SW 1271 (cell line): ENCODE measurements around the gene CHRNB1.

Experiments
- DNase-seq, 2 experiments: peaks; one replicate each; lab custom pipeline; 2025; lab: John Stamatoyannopoulos, UW

CHRNB1 gene

GRCh38 chr17:7414837-7415236, 30.0 kb upstream of the CHRNB1 start:
- DNase-seq: no peak

GRCh38 chr17:7415784-7416183, 29.1 kb upstream of the CHRNB1 start:
- DNase-seq: no peak

GRCh38 chr17:7416323-7416722, 28.5 kb upstream of the CHRNB1 start:
- no peak for DNase-seq

- no peak for DNase-seq
Observed at GRCh38 chr17:7417056-7417655, 27.7 kb upstream of the CHRNB1 start.

DNA sequence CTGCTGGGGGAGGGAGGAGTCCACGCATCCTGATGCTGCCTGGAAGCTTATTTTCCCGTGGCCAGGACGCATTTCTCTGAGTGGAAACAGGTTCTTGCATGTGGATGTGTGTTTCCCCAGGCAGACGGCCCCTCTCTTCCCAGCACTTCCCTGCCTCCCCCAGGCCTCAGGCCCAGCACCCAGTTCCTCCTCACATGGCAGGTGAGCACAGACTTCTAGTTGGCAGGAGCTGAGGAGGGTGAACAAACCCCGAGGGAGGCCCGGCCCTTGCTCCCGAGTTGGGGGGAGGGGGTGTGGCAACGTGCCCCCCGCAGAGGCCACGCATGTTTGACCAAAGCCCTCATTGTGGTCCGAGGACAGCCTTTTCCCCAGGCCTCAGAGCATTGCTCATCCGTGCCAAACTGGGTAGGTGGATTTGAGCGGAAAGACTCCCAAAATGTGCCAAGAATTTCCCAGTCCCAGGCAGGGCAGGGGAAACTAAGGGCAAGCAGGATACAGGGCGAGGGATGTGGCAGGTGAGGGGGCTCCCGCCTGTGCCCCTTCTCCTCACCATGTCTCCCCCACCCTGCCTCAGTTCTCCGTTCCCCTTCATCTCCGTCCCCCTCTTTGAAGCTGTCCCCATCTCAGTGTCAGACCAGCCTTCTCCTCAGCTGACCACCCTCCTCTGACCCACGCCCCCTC, 26.2 kb upstream of the CHRNB1 start:
- DNase-seq: no peak

- DNase-seq: no peak
Observed at GRCh38 chr17:7419819-7420610, 24.8 kb upstream of the CHRNB1 start, which contains the start of gene SPEM1. Gene SPEM1 (plus strand): TSS chr17:7420324. CDS start chr17:7420385, 61 bp downstream.

DNA sequence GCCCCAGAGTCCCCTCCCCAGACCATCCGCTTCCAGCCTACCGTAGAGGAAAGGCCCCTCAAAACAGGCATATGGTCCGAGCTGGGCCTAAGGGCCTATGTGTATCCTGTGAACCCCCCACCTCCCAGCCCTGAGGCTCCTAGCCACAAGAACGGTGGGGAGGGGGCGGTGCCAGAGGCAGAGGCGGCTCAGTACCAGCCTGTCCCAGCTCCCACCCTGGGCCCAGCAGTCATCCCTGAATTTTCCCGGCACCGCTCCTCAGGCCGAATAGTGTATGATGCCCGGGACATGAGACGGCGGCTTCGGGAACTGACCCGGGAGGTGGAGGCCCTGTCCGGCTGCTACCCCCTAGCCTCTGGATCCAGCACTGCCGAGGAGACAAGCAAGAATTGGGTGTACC, 23.7 kb upstream of the CHRNB1 start:
- no peak for DNase-seq

GRCh38 chr17:7423679-7424078, 21.2 kb upstream of the CHRNB1 start:
- DNase-seq: no peak

DNA sequence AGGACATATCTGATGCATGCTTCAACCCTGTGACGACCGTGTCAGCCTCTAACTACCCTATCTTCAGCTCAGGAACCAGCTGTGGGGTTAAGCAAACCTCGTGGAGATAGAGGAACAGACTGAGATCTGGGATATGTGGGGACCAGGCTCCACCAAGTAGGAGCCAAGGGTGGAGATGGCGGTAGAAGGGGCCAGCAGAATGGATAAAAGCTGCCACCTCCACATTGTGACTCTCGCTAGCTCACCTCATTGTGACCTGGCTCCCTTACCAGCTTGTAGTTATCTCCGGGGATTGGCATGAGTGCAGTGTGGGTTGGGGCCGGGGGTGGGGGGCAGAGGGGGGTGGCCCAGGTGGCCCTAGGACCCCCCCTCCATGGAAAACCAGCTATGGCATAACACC, 19.5 kb upstream of the CHRNB1 start, which contains the start of gene SPEM2:
SPEM2 (plus strand) TSS at position 301 of the 400 bp plus-strand sequence; CDS start at position 374, 73 bp downstream.
- no peak for DNase-seq

- no peak for DNase-seq
Observed at GRCh38 chr17:7425756-7426155, 19.1 kb upstream of the CHRNB1 start.

GRCh38 chr17:7426203-7426863, 18.5 kb upstream of the CHRNB1 start:
- no peak for DNase-seq

DNA sequence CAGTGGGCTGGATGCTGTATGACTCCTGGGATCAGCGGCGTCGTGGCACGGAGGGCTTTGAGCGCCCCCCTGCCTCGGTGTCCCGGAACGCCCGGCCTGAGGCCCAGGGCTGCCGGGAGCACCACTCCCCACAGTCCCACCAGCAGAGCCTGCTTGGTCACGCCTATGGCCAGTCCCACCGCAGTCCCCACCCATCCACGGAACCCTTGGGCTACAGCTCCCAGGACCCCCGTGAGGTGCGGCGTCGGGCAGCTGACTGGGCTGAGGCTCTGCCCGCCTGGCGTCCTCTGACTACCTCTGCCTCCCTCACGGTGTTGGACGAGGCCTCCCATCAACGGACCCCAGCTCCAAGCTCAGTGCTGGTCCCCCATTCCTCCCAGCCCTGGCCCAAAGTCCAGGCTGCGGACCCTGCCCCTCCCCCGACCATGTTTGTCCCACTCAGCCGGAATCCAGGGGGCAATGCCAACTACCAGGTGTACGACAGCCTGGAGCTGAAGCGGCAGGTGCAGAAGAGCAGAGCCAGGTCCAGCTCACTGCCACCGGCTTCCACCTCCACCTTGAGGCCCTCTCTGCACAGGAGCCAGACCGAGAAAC, 17.9 kb upstream of the CHRNB1 start:
- DNase-seq: no peak

DNA sequence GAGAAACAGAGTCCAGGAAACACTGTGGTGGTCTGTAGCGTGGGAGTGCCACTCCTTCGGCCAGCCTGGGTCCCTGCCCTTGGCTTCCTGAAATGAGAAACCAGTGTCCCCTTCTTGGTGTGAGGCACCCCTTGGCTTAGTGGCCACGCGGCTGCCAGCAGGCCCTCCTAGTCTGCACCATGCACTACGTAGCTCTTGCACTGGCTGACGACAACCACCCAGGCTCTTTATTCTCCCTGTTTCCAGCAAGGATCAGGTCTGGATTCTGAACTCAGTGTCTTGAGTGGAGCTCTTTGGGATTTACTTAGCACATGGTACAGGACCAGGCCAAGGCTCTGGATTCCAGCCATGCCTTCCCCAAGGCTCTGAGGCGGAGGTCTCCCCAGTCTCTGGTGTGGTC, 17.3 kb upstream of the CHRNB1 start:
- no peak for DNase-seq

DNA sequence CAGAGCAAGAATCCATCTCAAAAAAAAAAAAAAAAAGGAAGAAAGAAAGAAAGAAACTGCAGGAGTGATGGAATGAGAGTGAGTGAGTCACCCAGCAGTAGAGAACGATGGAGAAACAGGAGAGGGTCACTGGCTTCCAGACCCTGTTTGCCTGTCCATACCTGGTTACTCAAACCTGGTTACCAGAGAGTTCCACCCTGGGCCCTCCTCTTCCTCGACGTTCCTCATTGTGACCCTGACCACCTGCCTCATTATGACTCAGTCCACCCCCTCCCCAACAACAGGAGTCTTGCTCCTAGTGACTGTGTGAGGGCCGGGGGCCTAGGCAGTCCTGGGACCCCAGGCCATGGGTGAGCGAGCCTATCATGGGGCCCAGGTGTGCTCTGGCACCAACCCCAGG, 16.3 kb upstream of the CHRNB1 start, which contains the start of gene SPEM3:
SPEM3 (plus strand) TSS at position 301 of the 400 bp plus-strand sequence; CDS start at position 347, 46 bp downstream.
- no peak for DNase-seq

DNA sequence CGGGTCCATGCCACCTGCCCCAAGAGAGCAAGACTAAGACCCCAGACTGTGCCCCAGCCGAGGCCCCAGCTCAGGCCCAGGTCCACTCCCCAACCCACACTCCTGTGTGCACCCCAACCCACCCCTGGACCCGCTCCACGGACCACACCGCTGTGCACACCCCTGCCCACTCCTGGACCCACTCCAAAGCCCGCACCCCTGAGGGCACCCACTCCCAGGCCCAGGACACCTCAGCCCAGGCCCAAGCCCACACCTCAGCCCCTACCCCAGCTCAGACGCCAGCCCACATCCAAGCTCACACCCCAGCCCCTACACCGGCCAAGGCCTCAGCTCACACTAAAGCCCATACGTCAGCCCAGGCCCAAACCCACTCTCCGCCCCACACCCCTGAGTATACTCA, 15.1 kb upstream of the CHRNB1 start:
- no peak for DNase-seq

DNA sequence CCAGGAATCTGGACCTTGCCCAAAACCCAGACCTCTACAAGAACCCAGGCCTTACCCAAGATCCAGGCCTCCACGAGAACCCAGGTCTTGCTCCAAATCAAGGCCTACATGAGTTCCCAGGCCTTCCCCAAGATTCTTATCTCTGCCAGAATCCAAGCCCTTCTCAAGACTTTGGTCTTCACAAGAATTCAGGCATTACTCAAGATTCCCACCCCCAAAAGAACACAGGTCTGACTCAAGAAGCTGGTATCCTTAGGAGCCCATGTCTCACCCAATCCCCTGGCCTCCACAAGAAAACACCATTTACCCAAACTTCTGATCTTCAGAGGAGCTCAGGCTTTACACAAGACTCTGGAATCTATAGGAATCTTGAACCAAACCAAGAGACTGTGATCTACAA, 13.6 kb upstream of the CHRNB1 start:
- no peak for DNase-seq

- DNase-seq: no peak
Observed at GRCh38 chr17:7432296-7432695, 12.6 kb upstream of the CHRNB1 start.

DNA sequence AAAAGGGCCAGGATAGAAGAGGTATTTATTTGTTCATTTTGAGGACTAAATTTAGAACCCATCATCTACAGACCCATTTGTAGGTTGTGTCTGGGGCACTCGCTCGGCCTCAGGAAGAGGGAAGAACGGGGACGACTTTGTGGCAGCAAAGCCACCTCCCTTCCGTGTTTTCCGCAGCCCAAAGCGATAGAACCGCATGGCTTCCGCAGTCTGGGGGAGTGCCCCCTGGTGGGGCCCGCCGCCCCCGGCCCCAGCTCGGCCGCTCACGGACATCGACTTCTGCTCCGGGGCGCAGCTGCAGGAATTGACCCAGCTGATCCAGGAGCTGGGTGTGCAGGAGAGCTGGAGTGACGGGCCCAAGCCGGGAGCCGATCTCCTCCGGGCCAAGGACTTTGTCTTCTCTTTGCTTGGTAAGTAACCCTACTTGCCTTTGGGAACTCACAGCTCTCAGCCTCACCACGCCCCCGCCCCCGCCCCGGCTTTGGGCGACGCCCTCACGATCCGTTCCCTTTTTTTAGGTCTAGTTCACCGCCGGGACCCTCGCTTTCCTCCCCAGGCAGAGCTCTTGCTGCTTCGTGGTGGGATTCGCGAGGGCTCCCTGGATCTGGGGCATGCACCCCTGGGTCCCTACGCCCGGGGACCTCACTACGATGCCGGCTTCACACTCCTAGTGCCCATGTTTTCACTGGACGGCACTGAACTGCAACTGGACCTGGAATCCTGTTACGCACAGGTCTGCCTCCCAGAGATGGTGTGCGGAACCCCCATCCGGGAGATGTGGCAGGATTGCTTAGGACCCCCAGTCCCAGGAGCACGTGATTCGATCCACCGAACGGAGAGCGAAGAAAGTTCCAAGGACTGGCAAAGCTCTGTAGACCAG, 8.9 kb upstream of the CHRNB1 start:
- no peak for DNase-seq

GRCh38 chr17:7436556-7437368, 8.1 kb upstream of the CHRNB1 start:
- peak; percentile 31 to 74 for DNase-seq

GRCh38 chr17:7437369-7437863, 7.4 kb upstream of the CHRNB1 start:
- no peak for DNase-seq
